K562 (cell line): ENCODE measurements around the gene PITX1. TPM values are rescaled to one million over a fixed set of nuclear protein-coding genes. Genes with fewer than 3 reads are reported as not detected.

Experiments used
- ATAC-seq: fragments of 200-7000 bp; cut with Tn5 transposase; 3 replicates; pipeline ENCODE4 v1.9.1; 2020; ENCODE audit warnings: moderate library complexity
- BruUV-seq: library from RNA; stranded (reverse); fragments of 400-500 nt; replicated peaks from 2 replicates; lab custom pipeline; 2021; lab: Mats Ljungman, UMichigan
- CTCF ChIA-PET: fragments of 300-600 bp; formaldehyde crosslinking; extraction: SDS; loops from one replicate; lab custom pipeline; 2021; ENCODE audit warnings: low intra/inter-chr PET ratio; lab: Yijun Ruan, JAX
- POLR2A ChIA-PET: fragments of 300-600, 350-650 bp; sonication (Branson Sonifier 250); formaldehyde crosslinking; extraction: SDS; loops from one replicate; lab custom pipeline; 2021; ENCODE audit warnings: antibody characterized with exemption, inconsistent platforms; lab: Yijun Ruan, JAX
- DNase-seq, 4 experiments: peaks; one replicate each; pipeline versions ENCODE4 v3.0.0 to v3.0.0-alpha.2; 2011 to 2018; ENCODE audit warnings: low spot score in 3 of 4, mixed read lengths in 3 of 4; ENCODE audit errors: extremely low read depth in 1 of 4
- FAIRE-seq: peaks from 2 replicates; lab custom pipeline; 2011; peaks lifted over from hg19 to GRCh38; lab: Jason Lieb, UNC
- H2AFZ ChIP-seq: 2 replicates; pipeline ENCODE4 v1.6.0; 2011; ENCODE audit warnings: low read depth, low read length, control low read depth, inconsistent platforms
- H3K27ac ChIP-seq: fragments of 200-600 bp; 3 replicates; pipeline ENCODE4 v1.8.0; 2011; ENCODE audit warnings: low read depth, mild to moderate bottlenecking, control low read depth, inconsistent platforms, low read length, moderate library complexity, mixed read lengths; ENCODE audit errors: extremely low read depth
- H3K27me3 ChIP-seq, 2 experiments: fragments of 300-600 bp in 1 of 2; 2 replicates in 1 of 2; 3 replicates in 1 of 2; pipeline versions ENCODE4 v1.6.0 to v1.8.0; 2011; ENCODE audit warnings: inconsistent platforms in 2 of 2, low read length in 2 of 2, mild to moderate bottlenecking in 1 of 2, mixed read lengths in 1 of 2, moderate library complexity in 1 of 2; ENCODE audit not compliant: control insufficient read depth in 2 of 2, insufficient read depth in 2 of 2
- H3K36me3 ChIP-seq: fragments of 300-600 bp; 3 replicates; pipeline ENCODE4 v1.8.0; 2011; ENCODE audit warnings: mild to moderate bottlenecking, low read length, inconsistent platforms; ENCODE audit not compliant: control insufficient read depth, insufficient read depth
- H3K4me1 ChIP-seq, 2 experiments: fragments of 200-600 bp in 1 of 2; replicated peaks in 1 of 2; 2 replicates in 1 of 2; 3 replicates in 1 of 2; pipeline versions ENCODE4 v1.5.1 to v1.8.0; 2011; ENCODE audit warnings: inconsistent platforms in 2 of 2, low read length in 2 of 2, mild to moderate bottlenecking in 1 of 2, mixed read lengths in 1 of 2, moderate library complexity in 1 of 2; ENCODE audit not compliant: control insufficient read depth in 2 of 2, insufficient read depth in 2 of 2
- H3K4me2 ChIP-seq: 2 replicates; pipeline ENCODE4 v1.6.1; 2011; ENCODE audit warnings: low read length, control low read depth, inconsistent platforms, mixed read lengths; ENCODE audit not compliant: insufficient read depth
- H3K4me3 ChIP-seq: fragments of 200-600 bp; sonication (generic), shearing (Covaris generic); 2 replicates; pipeline ENCODE4 v1.5.1; 2016; ENCODE audit warnings: control low read depth, inconsistent platforms
- H3K79me2 ChIP-seq: fragments of 200-600 bp; 3 replicates; pipeline ENCODE4 v1.8.0; 2011; ENCODE audit warnings: low read length, inconsistent platforms; ENCODE audit not compliant: control insufficient read depth, insufficient read depth
- H3K9ac ChIP-seq, 2 experiments: 2 replicates each; pipeline versions ENCODE4 v1.6.0 to v1.6.1; 2011; ENCODE audit warnings: low read depth in 2 of 2, low read length in 2 of 2, control low read depth in 1 of 2, inconsistent platforms in 1 of 2, mild to moderate bottlenecking in 1 of 2, mixed read lengths in 1 of 2; ENCODE audit not compliant: insufficient read depth in 1 of 2
- H3K9me1 ChIP-seq: one replicate; pipeline ENCODE4 v1.6.0; 2011; ENCODE audit warnings: inconsistent platforms, mild to moderate bottlenecking, low read length, moderate library complexity; ENCODE audit not compliant: control insufficient read depth, insufficient read depth
- H3K9me3 ChIP-seq: replicated peaks from 2 replicates; pipeline ENCODE4 v1.5.1; 2011; ENCODE audit warnings: low read depth, low read length, inconsistent platforms; ENCODE audit not compliant: control insufficient read depth, insufficient read depth
- H4K20me1 ChIP-seq: replicated peaks from 2 replicates; pipeline ENCODE4 v1.6.1; 2011; ENCODE audit warnings: low read length, inconsistent platforms, mixed read lengths; ENCODE audit not compliant: control insufficient read depth, insufficient read depth
- BHLHE40 ChIP-seq: IDR thresholded peaks from 2 replicates; pipeline ENCODE4 v1.6.1; 2011; ENCODE audit warnings: low read length, improper control_type of control experiment
- FOSL1 ChIP-seq: fragments of 200-800 bp; sonication (Bioruptor generic); conservative IDR thresholded peaks from 2 replicates; pipeline ENCODE4 v1.6.1; 2016; ENCODE audit warnings: missing genetic modification characterization, missing compliant biosample characterization
- ILF3 ChIP-seq: fragments of 450-650 bp; IDR thresholded peaks from 2 replicates; pipeline ENCODE4 v1.6.1; 2018; ENCODE audit warnings: antibody characterized with exemption, mild to moderate bottlenecking, moderate library complexity, borderline replicate concordance
- MEIS2 ChIP-seq: fragments of 450-650 bp; IDR thresholded peaks from 2 replicates; pipeline ENCODE4 v1.6.1; 2014; ENCODE audit warnings: mild to moderate bottlenecking; ENCODE audit not compliant: partially characterized antibody
- SRF ChIP-seq, 2 experiments: fragments of 250-450, 450-650 bp in 1 of 2; sonication (Bioruptor Pico) in 1 of 2; sonication (generic) in 1 of 2; formaldehyde crosslinking; IDR thresholded peaks; 2 replicates each; pipeline versions ENCODE4 v1.5.0 to v1.5.1; 2020 to 2022; ENCODE audit warnings: mild to moderate bottlenecking in 1 of 2, missing genetic modification reagents in 1 of 2
- ZNF445 ChIP-seq: fragments of 250-450 bp; sonication (Bioruptor Pico); IDR thresholded peaks from 2 replicates; pipeline ENCODE4 v1.4.0; 2020; ENCODE audit warnings: low read depth, mild to moderate bottlenecking, moderate library complexity
- WGBS: fragments of 100-300 bp; shearing (Covaris generic); methylation state at CpG from one replicate; pipeline ENCODE4 v1.1.6; 2016; ENCODE audit warnings: low coverage, mixed read lengths; ENCODE audit not compliant: insufficient coverage; ENCODE audit errors: missing lambda C conversion rate; 5-methylcytosine and 5-hydroxymethylcytosine counted together
- in situ Hi-C: fragments of 300-500 bp; cut with MboI; formaldehyde crosslinking; loops from 4 replicates; pipeline ENCODE4 v1.15.0; 2018; ENCODE audit warnings: inconsistent platforms, mixed read lengths
- intact Hi-C: fragments of 100-400 bp; cut with micrococcal nuclease; formaldehyde crosslinking; loops from 2 replicates; pipeline ENCODE4 v1.14.2; 2022
- polyA plus RNA-seq, 8 experiments: library from polyadenylated mRNA; depleted of rRNA in 4 of 8; stranded (reverse) in 5 of 8; unstranded in 3 of 8; fragments of >200 nt; fragmentation: Nextera tagmentation in 2 of 8; fragmentation: Illumina TruSeq in 1 of 8; extraction: Ambion mirVana in 2 of 8; extraction: Trizol in 1 of 8; gene quantifications; 2 replicates each; pipeline versions ENCODE4 v1.2.1 to v1.2.3, GENCODE V29; 2011 to 2014; ENCODE audit warnings: inconsistent platforms in 1 of 8, missing spikeins in 1 of 8
- total RNA-seq, 7 experiments: library from RNA; depleted of rRNA in 6 of 7; stranded (reverse); fragments of >200 nt in 6 of 7; fragmentation: Illumina TruSeq in 2 of 7; extraction: Trizol in 2 of 7; gene quantifications; 2 replicates each; pipeline versions ENCODE4 v1.2.1 to v1.2.3, GENCODE V29; 2011 to 2021; ENCODE audit warnings: low replicate concordance in 1 of 7
- TF ChIP-seq, protein P1 (sequence below): fragments of 450-650 bp; IDR thresholded peaks from 2 replicates; pipeline ENCODE4 v1.6.1; 2016; ENCODE audit warnings: missing biosample characterization, missing genetic modification characterization
- TF ChIP-seq, protein P2 (sequence below): sonication (generic); formaldehyde crosslinking; IDR thresholded peaks from 2 replicates; pipeline ENCODE4 v1.8.0; 2023; ENCODE audit warnings: mild to moderate bottlenecking, missing genetic modification reagents
- TF ChIP-seq, protein P3 (sequence below), 2 experiments: fragments of 450-650 bp in 1 of 2; sonication (generic) in 1 of 2; formaldehyde crosslinking in 1 of 2; IDR thresholded peaks in 1 of 2; conservative IDR thresholded peaks in 1 of 2; 2 replicates each; pipeline versions ENCODE4 v1.6.1 to v1.8.1; 2016 to 2023; ENCODE audit warnings: mild to moderate bottlenecking in 2 of 2, moderate library complexity in 2 of 2, inconsistent platforms in 1 of 2, missing genetic modification reagents in 1 of 2
- TF ChIP-seq, protein P4 (sequence below): fragments of 150-350 bp; IDR thresholded peaks from 2 replicates; pipeline ENCODE4 v1.6.1; 2014; ENCODE audit warnings: low read depth, mild to moderate bottlenecking, low read length, borderline replicate concordance
- TF ChIP-seq, protein P5 (sequence below): fragments of 250-450 bp; sonication (Bioruptor Pico); IDR thresholded peaks from 2 replicates; pipeline ENCODE4 v1.4.0; 2020

Gene PITX1
- total and polyA plus RNA-seq, 9 of the 15 experiments (the other 6 are each of a cell fraction or from before 2014, with no cell fraction given), result 0.13 to 88.2 (median 24.9) TPM

DNA sequence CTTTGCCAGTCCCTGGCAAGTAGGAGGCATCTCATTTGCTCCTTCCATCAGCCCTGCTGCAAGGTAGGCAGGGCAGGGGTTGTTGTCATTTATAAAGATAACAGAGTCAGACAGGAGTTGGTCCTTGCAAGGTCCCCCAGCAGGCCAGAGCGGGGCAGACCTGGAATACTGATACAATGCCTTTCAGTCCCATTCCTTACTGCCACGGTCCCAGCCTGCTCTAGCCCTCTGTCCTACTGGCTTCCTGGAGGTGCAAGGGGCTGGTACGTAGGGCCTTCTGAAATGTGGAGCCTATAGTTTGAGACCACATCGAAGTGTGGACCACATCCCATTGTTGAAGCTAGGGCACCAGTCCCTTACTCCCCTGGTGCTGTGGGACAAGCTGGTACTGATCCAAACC lies 42.8 kb upstream of the PITX1 start (continued):
- TF ChIP-seq, protein P1, sequence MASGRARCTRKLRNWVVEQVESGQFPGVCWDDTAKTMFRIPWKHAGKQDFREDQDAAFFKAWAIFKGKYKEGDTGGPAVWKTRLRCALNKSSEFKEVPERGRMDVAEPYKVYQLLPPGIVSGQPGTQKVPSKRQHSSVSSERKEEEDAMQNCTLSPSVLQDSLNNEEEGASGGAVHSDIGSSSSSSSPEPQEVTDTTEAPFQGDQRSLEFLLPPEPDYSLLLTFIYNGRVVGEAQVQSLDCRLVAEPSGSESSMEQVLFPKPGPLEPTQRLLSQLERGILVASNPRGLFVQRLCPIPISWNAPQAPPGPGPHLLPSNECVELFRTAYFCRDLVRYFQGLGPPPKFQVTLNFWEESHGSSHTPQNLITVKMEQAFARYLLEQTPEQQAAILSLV (tag), result no peak
- TF ChIP-seq, protein P2, sequence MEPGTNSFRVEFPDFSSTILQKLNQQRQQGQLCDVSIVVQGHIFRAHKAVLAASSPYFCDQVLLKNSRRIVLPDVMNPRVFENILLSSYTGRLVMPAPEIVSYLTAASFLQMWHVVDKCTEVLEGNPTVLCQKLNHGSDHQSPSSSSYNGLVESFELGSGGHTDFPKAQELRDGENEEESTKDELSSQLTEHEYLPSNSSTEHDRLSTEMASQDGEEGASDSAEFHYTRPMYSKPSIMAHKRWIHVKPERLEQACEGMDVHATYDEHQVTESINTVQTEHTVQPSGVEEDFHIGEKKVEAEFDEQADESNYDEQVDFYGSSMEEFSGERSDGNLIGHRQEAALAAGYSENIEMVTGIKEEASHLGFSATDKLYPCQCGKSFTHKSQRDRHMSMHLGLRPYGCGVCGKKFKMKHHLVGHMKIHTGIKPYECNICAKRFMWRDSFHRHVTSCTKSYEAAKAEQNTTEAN (CRISPR knock-in tag), result no peak
- no peak for TF ChIP-seq BHLHE40

DNA sequence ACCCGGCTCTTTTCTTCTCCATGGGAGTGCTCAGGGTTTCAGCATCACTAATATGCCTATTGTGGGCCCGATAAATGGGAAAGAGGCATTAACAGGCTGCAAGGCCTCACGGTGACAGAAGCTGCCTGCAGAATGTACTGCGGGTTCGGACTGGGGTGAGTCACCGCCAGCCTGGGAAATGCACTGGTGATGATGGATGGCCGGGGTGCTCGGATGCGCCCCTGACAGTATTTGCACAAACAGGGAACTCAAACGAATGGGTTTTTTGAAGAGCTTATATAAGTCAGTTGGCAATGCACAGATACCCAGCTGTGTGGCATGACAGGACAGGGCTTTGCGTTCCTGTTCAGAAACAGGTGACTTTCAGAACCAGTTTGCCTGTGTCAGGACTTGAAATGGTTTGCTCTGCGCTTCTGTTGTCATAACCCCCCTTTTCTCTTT lies 42.0 kb upstream of the PITX1 start:
- no peaks in the 10 kb centered on the region for H3K27me3 ChIP-seq
- no peaks in the 10 kb centered on the region for H3K9me1 ChIP-seq
- no peak overlapping the region for H3K27ac ChIP-seq
- CTCF ChIA-PET, result no interaction called here
- DNase-seq (no peak), ATAC-seq (no peak), FAIRE-seq (peak; percentile 54)
- peaks cover 2% of the 10 kb centered on the region; the same call in 1 of the 2 replicates for H3K9me3 ChIP-seq
- H3K9ac ChIP-seq, result no peak overlapping the region; a peak in 1 of 4 replicates
- no peak overlapping the region for H2AFZ ChIP-seq
- in situ Hi-C loops, result no loop called here
- no peaks in the 10 kb centered on the region; a peak in 3 of 5 replicates for H3K4me1 ChIP-seq
- no peaks in the 10 kb centered on the region for H4K20me1 ChIP-seq
- POLR2A ChIA-PET, result interaction anchor here (1.4 kb wide), 1 partner anchor 14 kb away, joined by 5 read pairs; no protein-coding TSS in a partner anchor
- no peaks in the 10 kb centered on the region for H3K36me3 ChIP-seq
- no peaks in the 10 kb centered on the region for H3K79me2 ChIP-seq
- WGBS, result 32% methylated on average over 12 of the region's 12 CpGs
- no peak overlapping the region for H3K4me3 ChIP-seq
- BruUV-seq, result no TSS peak
- H3K4me2 ChIP-seq, result no peak overlapping the region
- intact Hi-C loops, result no loop called here
- TF ChIP-seq, protein P3, sequence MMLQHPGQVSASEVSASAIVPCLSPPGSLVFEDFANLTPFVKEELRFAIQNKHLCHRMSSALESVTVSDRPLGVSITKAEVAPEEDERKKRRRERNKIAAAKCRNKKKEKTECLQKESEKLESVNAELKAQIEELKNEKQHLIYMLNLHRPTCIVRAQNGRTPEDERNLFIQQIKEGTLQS (IDR thresholded peaks at IDR 0.05), result peak; percentile 60
- TF ChIP-seq, protein P3 (CRISPR knock-in tag; conservative IDR thresholded peaks at IDR 0.05), result no peak
- TF ChIP-seq FOSL1, result peak; percentile 47
- no peak for TF ChIP-seq ZNF445
- TF ChIP-seq, protein P4, sequence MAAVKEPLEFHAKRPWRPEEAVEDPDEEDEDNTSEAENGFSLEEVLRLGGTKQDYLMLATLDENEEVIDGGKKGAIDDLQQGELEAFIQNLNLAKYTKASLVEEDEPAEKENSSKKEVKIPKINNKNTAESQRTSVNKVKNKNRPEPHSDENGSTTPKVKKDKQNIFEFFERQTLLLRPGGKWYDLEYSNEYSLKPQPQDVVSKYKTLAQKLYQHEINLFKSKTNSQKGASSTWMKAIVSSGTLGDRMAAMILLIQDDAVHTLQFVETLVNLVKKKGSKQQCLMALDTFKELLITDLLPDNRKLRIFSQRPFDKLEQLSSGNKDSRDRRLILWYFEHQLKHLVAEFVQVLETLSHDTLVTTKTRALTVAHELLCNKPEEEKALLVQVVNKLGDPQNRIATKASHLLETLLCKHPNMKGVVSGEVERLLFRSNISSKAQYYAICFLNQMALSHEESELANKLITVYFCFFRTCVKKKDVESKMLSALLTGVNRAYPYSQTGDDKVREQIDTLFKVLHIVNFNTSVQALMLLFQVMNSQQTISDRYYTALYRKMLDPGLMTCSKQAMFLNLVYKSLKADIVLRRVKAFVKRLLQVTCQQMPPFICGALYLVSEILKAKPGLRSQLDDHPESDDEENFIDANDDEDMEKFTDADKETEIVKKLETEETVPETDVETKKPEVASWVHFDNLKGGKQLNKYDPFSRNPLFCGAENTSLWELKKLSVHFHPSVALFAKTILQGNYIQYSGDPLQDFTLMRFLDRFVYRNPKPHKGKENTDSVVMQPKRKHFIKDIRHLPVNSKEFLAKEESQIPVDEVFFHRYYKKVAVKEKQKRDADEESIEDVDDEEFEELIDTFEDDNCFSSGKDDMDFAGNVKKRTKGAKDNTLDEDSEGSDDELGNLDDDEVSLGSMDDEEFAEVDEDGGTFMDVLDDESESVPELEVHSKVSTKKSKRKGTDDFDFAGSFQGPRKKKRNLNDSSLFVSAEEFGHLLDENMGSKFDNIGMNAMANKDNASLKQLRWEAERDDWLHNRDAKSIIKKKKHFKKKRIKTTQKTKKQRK, result no peak
- TF ChIP-seq, protein P5, sequence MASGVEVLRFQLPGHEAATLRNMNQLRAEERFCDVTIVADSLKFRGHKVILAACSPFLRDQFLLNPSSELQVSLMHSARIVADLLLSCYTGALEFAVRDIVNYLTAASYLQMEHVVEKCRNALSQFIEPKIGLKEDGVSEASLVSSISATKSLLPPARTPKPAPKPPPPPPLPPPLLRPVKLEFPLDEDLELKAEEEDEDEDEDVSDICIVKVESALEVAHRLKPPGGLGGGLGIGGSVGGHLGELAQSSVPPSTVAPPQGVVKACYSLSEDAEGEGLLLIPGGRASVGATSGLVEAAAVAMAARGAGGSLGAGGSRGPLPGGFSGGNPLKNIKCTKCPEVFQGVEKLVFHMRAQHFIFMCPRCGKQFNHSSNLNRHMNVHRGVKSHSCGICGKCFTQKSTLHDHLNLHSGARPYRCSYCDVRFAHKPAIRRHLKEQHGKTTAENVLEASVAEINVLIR (CRISPR knock-in tag), result no peak
- TF ChIP-seq SRF (CRISPR knock-in tag; IDR thresholded peaks at IDR 0.05), result no peak
- TF ChIP-seq ILF3, result no peak
- TF ChIP-seq MEIS2, result peak; percentile 71
